ENCODE measurements around the gene KRTAP12-2.

- TF ChIP-seq CTCF (tag by site-specific recombination; IDR thresholded peaks at IDR 0.05) (no peak), ZNF174 (tag by site-specific recombination; IDR thresholded peaks at IDR 0.05) (no peak), KLF8 (tag by site-specific recombination; IDR thresholded peaks at IDR 0.05) (no peak), ZNF354C (tag by site-specific recombination; IDR thresholded peaks at IDR 0.05; ENCODE audit: borderline replicate concordance, low read depth) (no peak), MZF1 (tag by site-specific recombination; IDR thresholded peaks at IDR 0.05; ENCODE audit: borderline replicate concordance) (no peak), SETDB1 (IDR thresholded peaks at IDR 0.05; ENCODE audit: insufficient read length, low read length) (no peak), BCL11A (tag by site-specific recombination; IDR thresholded peaks at IDR 0.05; ENCODE audit: low read depth) (no peak)
Measured at GRCh38 chr21:44701023-44701400, 34.3 kb upstream of the KRTAP12-2 start.
